K562 (cell line): Measurements from ENCODE around the gene PIGV. TPM values are rescaled to one million over a fixed set of nuclear protein-coding genes. Genes with fewer than 3 reads are reported as not detected.

Experiments used
- ATAC-seq: fragments of 200-7000 bp; cut with Tn5 transposase; 3 replicates; pipeline ENCODE4 v1.9.1; 2020; ENCODE audit warnings: moderate library complexity
- BruUV-seq: library from RNA; stranded (reverse); fragments of 400-500 nt; replicated peaks from 2 replicates; lab custom pipeline; 2021; lab: Mats Ljungman, UMichigan
- CTCF ChIA-PET: fragments of 300-600 bp; formaldehyde crosslinking; extraction: SDS; loops from one replicate; lab custom pipeline; 2021; ENCODE audit warnings: low intra/inter-chr PET ratio; lab: Yijun Ruan, JAX
- POLR2A ChIA-PET: fragments of 300-600, 350-650 bp; sonication (Branson Sonifier 250); formaldehyde crosslinking; extraction: SDS; loops from one replicate; lab custom pipeline; 2021; ENCODE audit warnings: antibody characterized with exemption, inconsistent platforms; lab: Yijun Ruan, JAX
- DNase-seq, 4 experiments: peaks; one replicate each; pipeline versions ENCODE4 v3.0.0 to v3.0.0-alpha.2; 2011 to 2018; ENCODE audit warnings: low spot score in 3 of 4, mixed read lengths in 3 of 4; ENCODE audit errors: extremely low read depth in 1 of 4
- FAIRE-seq: peaks from 2 replicates; lab custom pipeline; 2011; peaks lifted over from hg19 to GRCh38; lab: Jason Lieb, UNC
- H2AFZ ChIP-seq: 2 replicates; pipeline ENCODE4 v1.6.0; 2011; ENCODE audit warnings: low read depth, low read length, control low read depth, inconsistent platforms
- H3K27ac ChIP-seq: fragments of 200-600 bp; 3 replicates; pipeline ENCODE4 v1.8.0; 2011; ENCODE audit warnings: low read depth, mild to moderate bottlenecking, control low read depth, inconsistent platforms, low read length, moderate library complexity, mixed read lengths; ENCODE audit errors: extremely low read depth
- H3K27me3 ChIP-seq, 2 experiments: fragments of 300-600 bp in 1 of 2; 2 replicates in 1 of 2; 3 replicates in 1 of 2; pipeline versions ENCODE4 v1.6.0 to v1.8.0; 2011; ENCODE audit warnings: inconsistent platforms in 2 of 2, low read length in 2 of 2, mild to moderate bottlenecking in 1 of 2, mixed read lengths in 1 of 2, moderate library complexity in 1 of 2; ENCODE audit not compliant: control insufficient read depth in 2 of 2, insufficient read depth in 2 of 2
- H3K36me3 ChIP-seq: fragments of 300-600 bp; 3 replicates; pipeline ENCODE4 v1.8.0; 2011; ENCODE audit warnings: mild to moderate bottlenecking, low read length, inconsistent platforms; ENCODE audit not compliant: control insufficient read depth, insufficient read depth
- H3K4me1 ChIP-seq, 2 experiments: fragments of 200-600 bp in 1 of 2; replicated peaks in 1 of 2; 2 replicates in 1 of 2; 3 replicates in 1 of 2; pipeline versions ENCODE4 v1.5.1 to v1.8.0; 2011; ENCODE audit warnings: inconsistent platforms in 2 of 2, low read length in 2 of 2, mild to moderate bottlenecking in 1 of 2, mixed read lengths in 1 of 2, moderate library complexity in 1 of 2; ENCODE audit not compliant: control insufficient read depth in 2 of 2, insufficient read depth in 2 of 2
- H3K4me2 ChIP-seq: 2 replicates; pipeline ENCODE4 v1.6.1; 2011; ENCODE audit warnings: low read length, control low read depth, inconsistent platforms, mixed read lengths; ENCODE audit not compliant: insufficient read depth
- H3K4me3 ChIP-seq: fragments of 200-600 bp; sonication (generic), shearing (Covaris generic); 2 replicates; pipeline ENCODE4 v1.5.1; 2016; ENCODE audit warnings: control low read depth, inconsistent platforms
- H3K79me2 ChIP-seq: fragments of 200-600 bp; 3 replicates; pipeline ENCODE4 v1.8.0; 2011; ENCODE audit warnings: low read length, inconsistent platforms; ENCODE audit not compliant: control insufficient read depth, insufficient read depth
- H3K9ac ChIP-seq, 2 experiments: 2 replicates each; pipeline versions ENCODE4 v1.6.0 to v1.6.1; 2011; ENCODE audit warnings: low read depth in 2 of 2, low read length in 2 of 2, control low read depth in 1 of 2, inconsistent platforms in 1 of 2, mild to moderate bottlenecking in 1 of 2, mixed read lengths in 1 of 2; ENCODE audit not compliant: insufficient read depth in 1 of 2
- H3K9me1 ChIP-seq: one replicate; pipeline ENCODE4 v1.6.0; 2011; ENCODE audit warnings: inconsistent platforms, mild to moderate bottlenecking, low read length, moderate library complexity; ENCODE audit not compliant: control insufficient read depth, insufficient read depth
- H3K9me3 ChIP-seq: replicated peaks from 2 replicates; pipeline ENCODE4 v1.5.1; 2011; ENCODE audit warnings: low read depth, low read length, inconsistent platforms; ENCODE audit not compliant: control insufficient read depth, insufficient read depth
- H4K20me1 ChIP-seq: replicated peaks from 2 replicates; pipeline ENCODE4 v1.6.1; 2011; ENCODE audit warnings: low read length, inconsistent platforms, mixed read lengths; ENCODE audit not compliant: control insufficient read depth, insufficient read depth
- RAD51 ChIP-seq: fragments of 450-650 bp; IDR thresholded peaks from 2 replicates; pipeline ENCODE4 v1.7.1; 2016; ENCODE audit warnings: low read depth, mild to moderate bottlenecking, borderline replicate concordance
- RBFOX2 ChIP-seq: fragments of 200-400 bp; formaldehyde crosslinking; IDR thresholded peaks from 2 replicates; pipeline ENCODE4 v1.6.1; 2017; ENCODE audit warnings: low read depth, mild to moderate bottlenecking, low read length, moderate library complexity
- RNF2 ChIP-seq: sonication (generic); IDR thresholded peaks from 2 replicates; pipeline ENCODE4 v1.6.1; 2016
- SMARCB1 ChIP-seq: IDR thresholded peaks from 2 replicates; pipeline ENCODE4 v1.6.1; 2011; ENCODE audit warnings: improper control_type of control experiment, low read depth; ENCODE audit not compliant: insufficient read length
- STAT6 ChIP-seq: sonication (generic); formaldehyde crosslinking; IDR thresholded peaks from 2 replicates; pipeline ENCODE4 v1.8.1; 2023; ENCODE audit warnings: mild to moderate bottlenecking, missing genetic modification reagents
- TCF15 ChIP-seq: fragments of 250-450 bp; sonication (Bioruptor Pico); IDR thresholded peaks from 2 replicates; pipeline ENCODE4 v1.8.0; 2022; ENCODE audit warnings: moderate library complexity, mild to moderate bottlenecking, inconsistent platforms
- ZNF324 ChIP-seq: fragments of 250-450 bp; sonication (Bioruptor Pico); IDR thresholded peaks from 2 replicates; pipeline ENCODE4 v1.4.0; 2020; ENCODE audit warnings: mild to moderate bottlenecking
- WGBS: fragments of 100-300 bp; shearing (Covaris generic); methylation state at CpG from one replicate; pipeline ENCODE4 v1.1.6; 2016; ENCODE audit warnings: low coverage, mixed read lengths; ENCODE audit not compliant: insufficient coverage; ENCODE audit errors: missing lambda C conversion rate; 5-methylcytosine and 5-hydroxymethylcytosine counted together
- in situ Hi-C: fragments of 300-500 bp; cut with MboI; formaldehyde crosslinking; loops from 4 replicates; pipeline ENCODE4 v1.15.0; 2018; ENCODE audit warnings: inconsistent platforms, mixed read lengths
- intact Hi-C: fragments of 100-400 bp; cut with micrococcal nuclease; formaldehyde crosslinking; loops from 2 replicates; pipeline ENCODE4 v1.14.2; 2022
- polyA plus RNA-seq, 8 experiments: library from polyadenylated mRNA; depleted of rRNA in 4 of 8; stranded (reverse) in 5 of 8; unstranded in 3 of 8; fragments of >200 nt; fragmentation: Nextera tagmentation in 2 of 8; fragmentation: Illumina TruSeq in 1 of 8; extraction: Ambion mirVana in 2 of 8; extraction: Trizol in 1 of 8; gene quantifications; 2 replicates each; pipeline versions ENCODE4 v1.2.1 to v1.2.3, GENCODE V29; 2011 to 2014; ENCODE audit warnings: inconsistent platforms in 1 of 8, missing spikeins in 1 of 8
- total RNA-seq, 7 experiments: library from RNA; depleted of rRNA in 6 of 7; stranded (reverse); fragments of >200 nt in 6 of 7; fragmentation: Illumina TruSeq in 2 of 7; extraction: Trizol in 2 of 7; gene quantifications; 2 replicates each; pipeline versions ENCODE4 v1.2.1 to v1.2.3, GENCODE V29; 2011 to 2021; ENCODE audit warnings: low replicate concordance in 1 of 7
- TF ChIP-seq, protein P1 (sequence below): fragments of 250-450 bp; sonication (Bioruptor Pico); IDR thresholded peaks from 2 replicates; pipeline ENCODE4 v1.4.0; 2020

PIGV gene
- total and polyA plus RNA-seq, 9 of the 15 experiments (the other 6 are each of a cell fraction or from before 2014, with no cell fraction given), result 8.4 to 21.8 (median 11.7) TPM

DNA sequence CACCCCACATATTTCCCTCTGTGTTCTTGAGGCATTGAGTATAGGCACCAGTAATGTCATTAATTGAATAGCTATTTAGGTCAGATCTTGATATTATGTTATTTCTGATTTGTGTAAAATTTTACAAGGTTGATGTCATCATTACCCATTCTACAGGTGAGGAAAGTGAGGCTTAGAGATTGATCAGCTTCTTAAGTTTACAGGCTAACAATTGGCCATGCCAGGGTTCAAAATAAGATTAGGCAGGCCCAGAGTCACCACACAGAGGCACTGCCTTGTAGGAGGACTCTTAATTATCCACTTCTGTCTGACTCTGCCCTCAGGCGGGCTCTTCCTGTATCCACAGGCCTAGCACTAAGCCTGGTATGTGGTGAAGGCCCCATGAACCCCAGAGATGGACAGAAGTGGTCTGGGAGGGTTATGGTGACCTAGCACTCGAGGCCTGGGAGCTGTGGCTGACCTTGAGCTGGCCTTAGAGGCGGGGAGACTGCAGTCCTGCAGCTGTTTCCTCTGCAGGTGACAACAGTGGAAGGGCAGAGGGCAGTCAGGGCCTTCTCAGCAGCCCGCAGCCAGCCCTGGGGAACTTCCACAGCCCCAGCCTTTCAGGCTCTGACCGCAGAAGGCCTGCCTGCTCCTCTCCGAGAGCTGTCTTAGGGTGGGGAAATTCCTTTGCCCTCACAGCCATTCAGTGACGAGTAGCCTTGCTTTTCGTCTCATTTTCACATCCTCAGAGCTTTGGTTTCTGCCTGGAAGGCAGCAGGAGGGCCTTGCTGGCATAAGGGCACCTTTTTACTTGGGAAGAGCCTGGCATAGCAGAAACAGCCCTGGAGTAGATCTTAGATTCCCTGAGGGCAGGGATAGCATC, 51.0 kb downstream of the PIGV start:
- Histone ChIP-seq H3K79me2 (no peaks in the 10 kb centered on the region), H3K36me3 (peaks cover 71% of the 10 kb centered on the region), H3K4me3 (no peak overlapping the region), H3K27me3 (no peaks in the 10 kb centered on the region), H2AFZ (no peak overlapping the region), H3K9me3 (no peaks in the 10 kb centered on the region), H3K27ac (no peak overlapping the region), H3K4me1 (no peaks in the 10 kb centered on the region), H4K20me1 (0 out of 2 replicates have a peak, but pooled peaks cover 2% of the 10 kb centered on the region), H3K9me1 (no peaks in the 10 kb centered on the region), H3K9ac (0 out of 4 replicates have a peak overlapping the region, but pooled peaks of 1 of the 2 experiments have one; percentile 18), H3K4me2 (no peak overlapping the region)
- no peak for FAIRE-seq
- intact Hi-C loops (no loop called here), in situ Hi-C loops (no loop called here)
- DNase-seq, result no peak
- CTCF ChIA-PET, result no interaction called here
- POLR2A ChIA-PET, result interaction anchor here (0.6 to 1.8 kb wide), 9 partner anchors 8 to 300 kb away, joined by 3 to 7 read pairs (median 3); partner anchors contain the start of gene ZDHHC18
- WGBS, result 72% methylated on average over 8 of the region's 8 CpGs
- BruUV-seq, result no TSS peak
- ATAC-seq, result peak; percentile 29
- TF ChIP-seq RBFOX2, result peak; percentile 18; the same call in 1 of the 2 replicates
- no peak for TF ChIP-seq RNF2

DNA sequence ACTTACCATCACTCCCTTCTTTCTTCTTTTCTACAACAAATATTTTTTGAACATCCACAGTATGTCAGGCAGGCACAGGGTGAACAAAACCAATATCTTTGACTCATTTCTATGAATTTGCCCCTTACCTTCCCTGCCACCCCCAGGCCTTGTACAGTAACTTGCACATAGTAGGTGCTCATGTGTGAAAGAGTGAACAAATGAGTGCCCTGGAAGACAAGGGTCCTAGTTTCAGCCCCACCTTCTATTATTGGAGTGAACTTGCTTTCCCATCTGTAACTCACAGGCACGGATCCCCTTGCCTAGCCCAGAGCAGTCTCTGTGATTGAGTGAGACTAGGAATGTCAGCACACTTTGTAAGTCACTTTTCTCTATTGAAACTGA, 51.6 kb downstream of the PIGV start:
- Histone ChIP-seq H3K4me3 (no peak overlapping the region), H3K79me2 (no peaks in the 10 kb centered on the region), H4K20me1 (0 out of 2 replicates have a peak, but pooled peaks cover 2% of the 10 kb centered on the region), H2AFZ (no peak overlapping the region), H3K9me3 (no peaks in the 10 kb centered on the region), H3K4me1 (no peaks in the 10 kb centered on the region), H3K9me1 (no peaks in the 10 kb centered on the region), H3K9ac (peak overlapping the region in 1 of 2 experiments; percentile 43; a peak in 1 of 4 replicates), H3K36me3 (peaks cover 67% of the 10 kb centered on the region), H3K27me3 (no peaks in the 10 kb centered on the region), H3K27ac (no peak overlapping the region), H3K4me2 (no peak overlapping the region)
- in situ Hi-C loops (no loop called here), intact Hi-C loops (no loop called here)
- no TSS peak for BruUV-seq
- POLR2A ChIA-PET, result interaction anchor here (0.6 to 1.1 kb wide), 5 partner anchors 11 to 301 kb away, joined by 3 to 4 read pairs (median 3); partner anchors contain the start of gene ZDHHC18
- no peak for FAIRE-seq
- DNase-seq, result no peak
- WGBS, result 89% methylated on average over 1 of the region's 1 CpG
- CTCF ChIA-PET, result interaction anchor here (0.6 kb wide), 1 partner anchor 196 kb away, joined by 3 read pairs; no protein-coding TSS in a partner anchor
- no peak for ATAC-seq
- TF ChIP-seq ZNF324 (CRISPR knock-in tag) (no peak), STAT6 (CRISPR knock-in tag) (no peak), SMARCB1 (no peak), TCF15 (no peak), RAD51 (no peak)
- TF ChIP-seq, protein P1, sequence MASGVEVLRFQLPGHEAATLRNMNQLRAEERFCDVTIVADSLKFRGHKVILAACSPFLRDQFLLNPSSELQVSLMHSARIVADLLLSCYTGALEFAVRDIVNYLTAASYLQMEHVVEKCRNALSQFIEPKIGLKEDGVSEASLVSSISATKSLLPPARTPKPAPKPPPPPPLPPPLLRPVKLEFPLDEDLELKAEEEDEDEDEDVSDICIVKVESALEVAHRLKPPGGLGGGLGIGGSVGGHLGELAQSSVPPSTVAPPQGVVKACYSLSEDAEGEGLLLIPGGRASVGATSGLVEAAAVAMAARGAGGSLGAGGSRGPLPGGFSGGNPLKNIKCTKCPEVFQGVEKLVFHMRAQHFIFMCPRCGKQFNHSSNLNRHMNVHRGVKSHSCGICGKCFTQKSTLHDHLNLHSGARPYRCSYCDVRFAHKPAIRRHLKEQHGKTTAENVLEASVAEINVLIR (CRISPR knock-in tag), result no peak
